Bronchial epithelial cell (primary cell): ENCODE measurements around the gene CCDC142. TPM values are rescaled to one million over a fixed set of nuclear protein-coding genes. Genes with fewer than 3 reads are reported as not detected.

Source experiments
- DNase-seq: peaks from one replicate; pipeline ENCODE4 v3.0.0-alpha.2; 2010; ENCODE audit warnings: low read depth
- FAIRE-seq: peaks from 2 replicates; lab custom pipeline; 2011; peaks lifted over from hg19 to GRCh38; lab: Jason Lieb, UNC
- H3K27me3 ChIP-seq: 2 replicates; pipeline ENCODE4 v1.5.1; 2011; ENCODE audit warnings: low read length; ENCODE audit not compliant: control insufficient read depth, insufficient read depth
- H3K36me3 ChIP-seq: 2 replicates; pipeline ENCODE4 v1.5.1; 2011; ENCODE audit warnings: low read length; ENCODE audit not compliant: control insufficient read depth, insufficient read depth
- H3K4me3 ChIP-seq: 2 replicates; pipeline ENCODE4 v1.5.1; 2011; ENCODE audit warnings: mild to moderate bottlenecking, low read depth, low read length, control low read depth
- CTCF ChIP-seq: IDR thresholded peaks from 2 replicates; pipeline ENCODE4 v1.5.1; 2011; ENCODE audit warnings: mild to moderate bottlenecking, moderate library complexity, low read length, control low read depth, inconsistent platforms; ENCODE audit not compliant: insufficient read depth, severe bottlenecking
- total RNA-seq: library from RNA; depleted of rRNA; stranded (reverse); fragments of >200 nt; gene quantifications from 2 replicates; pipeline ENCODE4 v1.2.1, GENCODE V29; 2014

The CCDC142 gene
- total RNA-seq, 1 donor from 2014 or later = 12.1 TPM

GRCh38 chr2:74424139-74424992 is 58.4 kb downstream of the CCDC142 start:
- peaks cover 8% of the 10 kb centered on the region for H3K36me3 ChIP-seq
- H3K4me3 ChIP-seq = no peak overlapping the region
- H3K27me3 ChIP-seq = no peaks in the 10 kb centered on the region
- DNase-seq (peak; percentile 63), FAIRE-seq (no peak)
- TF ChIP-seq CTCF = no peak

Other genes with a start within 250 kb of the CCDC142 start
- gene SLC4A5, start 139.6 kb downstream of the CCDC142 start, total RNA-seq = under 0.01 and 0.90 TPM in 2 replicates
- 65.8 and 79.8 TPM in 2 replicates for gene DCTN1, start 102.7 kb downstream of the CCDC142 start, total RNA-seq
- gene C2orf81, start 61.4 kb downstream of the CCDC142 start, total RNA-seq = 0.26 TPM in 2 replicates
- gene WDR54, start 61.3 kb downstream of the CCDC142 start, total RNA-seq = 26.9 and 31.6 TPM in 2 replicates
- 22.1 and 24.1 TPM in 2 replicates for gene RTKN, start 41.1 kb downstream of the CCDC142 start, total RNA-seq
- gene INO80B, start 27.9 kb downstream of the CCDC142 start, total RNA-seq = 13.7 and 26.6 TPM in 2 replicates
- 31.1 and 50.3 TPM in 2 replicates for gene WBP1, start 24.6 kb downstream of the CCDC142 start, total RNA-seq
- gene MOGS, start 17.6 kb downstream of the CCDC142 start, total RNA-seq = 49.5 and 50.6 TPM in 2 replicates
- 45.6 and 57.9 TPM in 2 replicates for gene MRPL53, start 10.3 kb downstream of the CCDC142 start, total RNA-seq
- gene TTC31, start 83 bp upstream of the CCDC142 start, total RNA-seq = 5.8 and 6.8 TPM in 2 replicates
- 0.53 and 0.77 TPM in 2 replicates for gene LBX2, start 16.6 kb upstream of the CCDC142 start, total RNA-seq
- gene PCGF1, start 24.7 kb upstream of the CCDC142 start, total RNA-seq = 35.5 and 41.5 TPM in 2 replicates
- gene TLX2, start 31.5 kb upstream of the CCDC142 start, total RNA-seq = not detected in 2 replicates
- 1.6 and 5.6 TPM in 2 replicates for gene DQX1, start 43.2 kb upstream of the CCDC142 start, total RNA-seq
- gene AUP1, start 46.7 kb upstream of the CCDC142 start, total RNA-seq = 176 and 198 TPM in 2 replicates
- gene HTRA2, start 46.9 kb upstream of the CCDC142 start, total RNA-seq = 29.1 and 67.7 TPM in 2 replicates
- 0.13 and 0.53 TPM in 2 replicates for gene LOXL3, start 70.9 kb upstream of the CCDC142 start, total RNA-seq
- 0.51 and 1.1 TPM in 2 replicates for gene DOK1, start 71.7 kb upstream of the CCDC142 start, total RNA-seq
- gene M1AP, start 165.3 kb upstream of the CCDC142 start, total RNA-seq = 0.53 and 1.0 TPM in 2 replicates
- 3.2 and 5.1 TPM in 2 replicates for gene SEMA4F, start 171.2 kb upstream of the CCDC142 start, total RNA-seq